Epithelial cell of prostate (primary cell): ENCODE measurements around the gene SORCS2.
"Not testable (repeated sequence)": the region's sequence is repeated elsewhere in the genome, so short reads cannot be mapped to it uniquely, and the experiment has no call there.

ENCODE experiments used
- DNase-seq: peaks from one replicate; pipeline ENCODE4 v3.0.0-alpha.2; 2011; ENCODE audit warnings: low read depth, low spot score
- H3K27ac ChIP-seq: fragments of 450-650 bp; 2 replicates; pipeline ENCODE4 v1.5.1; 2017; ENCODE audit warnings: mild to moderate bottlenecking

SORCS2 gene

GRCh38 chr4:7214359-7214758 is 22.0 kb downstream of the SORCS2 start:
- DNase-seq, result no peak
- no peak overlapping the region for H3K27ac ChIP-seq

DNA sequence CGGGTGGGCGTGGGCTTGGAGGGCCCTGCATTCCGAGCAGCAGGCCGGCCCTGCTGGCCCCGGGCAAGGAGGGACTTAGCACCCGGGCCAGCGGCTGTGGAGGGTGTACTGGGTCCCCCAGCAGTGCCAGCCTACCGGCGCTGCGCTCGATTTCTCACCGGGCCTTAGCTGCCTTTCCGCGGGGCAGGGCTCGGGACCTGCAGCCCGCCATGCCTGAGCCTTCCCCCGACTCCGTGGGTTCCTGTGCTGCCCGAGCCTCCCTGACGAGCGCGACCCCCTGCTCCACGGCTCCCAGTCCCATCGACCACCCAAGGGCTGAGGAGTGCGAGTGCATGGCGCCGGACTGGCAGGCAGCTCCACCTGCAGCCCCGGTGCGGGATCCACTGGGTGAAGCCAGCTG is 22.8 kb downstream of the SORCS2 start:
- not testable (repeated sequence) for H3K27ac ChIP-seq, DNase-seq

GRCh38 chr4:7217039-7217438 is 24.7 kb downstream of the SORCS2 start:
- DNase-seq, result no peak
- H3K27ac ChIP-seq, result no peak overlapping the region

DNA sequence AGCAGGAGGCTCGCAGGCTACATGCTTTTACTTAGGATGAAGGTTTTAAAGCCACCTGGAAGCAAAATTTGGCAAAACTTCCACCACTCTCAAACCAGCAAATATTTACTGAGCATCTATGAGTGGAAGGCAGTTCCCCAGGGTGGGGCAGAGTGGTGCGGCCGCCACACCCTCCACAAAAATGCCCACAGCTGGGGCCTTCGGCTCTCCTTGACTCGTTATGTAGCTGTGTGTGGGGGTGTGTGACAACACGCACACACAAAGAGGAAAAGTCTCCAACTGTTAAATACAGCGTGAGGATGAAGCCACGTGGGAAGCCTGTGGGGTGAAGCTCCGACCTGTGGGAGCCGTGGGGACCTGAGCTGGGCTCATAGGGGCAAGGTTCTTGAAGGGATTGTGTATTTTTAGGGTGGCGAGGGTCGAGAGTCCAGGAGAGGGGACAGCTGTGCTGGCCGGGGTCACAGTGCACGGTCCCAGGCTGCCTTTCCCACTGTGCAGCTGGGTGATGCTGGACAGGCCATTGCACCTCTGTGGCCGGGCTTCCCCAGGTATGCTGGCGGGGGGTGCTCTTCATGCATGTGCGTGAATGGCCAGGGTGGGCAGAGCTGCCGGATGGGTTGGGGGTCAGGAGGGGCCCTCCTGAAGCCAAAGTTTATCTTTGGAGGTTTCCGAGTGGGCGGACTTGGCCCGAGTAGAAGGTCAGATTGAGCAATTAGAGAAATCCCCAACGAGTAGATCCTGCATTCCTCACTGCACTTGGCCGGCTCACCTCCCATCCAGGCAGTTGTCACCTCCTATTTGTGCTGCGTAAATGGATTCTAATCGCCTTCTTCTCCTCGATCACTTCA is 25.4 kb downstream of the SORCS2 start:
- no peak overlapping the region for H3K27ac ChIP-seq
- DNase-seq, result no peak

GRCh38 chr4:7218686-7219085 is 26.3 kb downstream of the SORCS2 start:
- no peak for DNase-seq
- no peak overlapping the region for H3K27ac ChIP-seq

GRCh38 chr4:7222521-7222920 is 30.2 kb downstream of the SORCS2 start:
- H3K27ac ChIP-seq, result no peak overlapping the region
- DNase-seq, result no peak

- DNase-seq, result no peak
- H3K27ac ChIP-seq, result no peak overlapping the region
Observed at GRCh38 chr4:7223541-7223940, 31.2 kb downstream of the SORCS2 start.

DNA sequence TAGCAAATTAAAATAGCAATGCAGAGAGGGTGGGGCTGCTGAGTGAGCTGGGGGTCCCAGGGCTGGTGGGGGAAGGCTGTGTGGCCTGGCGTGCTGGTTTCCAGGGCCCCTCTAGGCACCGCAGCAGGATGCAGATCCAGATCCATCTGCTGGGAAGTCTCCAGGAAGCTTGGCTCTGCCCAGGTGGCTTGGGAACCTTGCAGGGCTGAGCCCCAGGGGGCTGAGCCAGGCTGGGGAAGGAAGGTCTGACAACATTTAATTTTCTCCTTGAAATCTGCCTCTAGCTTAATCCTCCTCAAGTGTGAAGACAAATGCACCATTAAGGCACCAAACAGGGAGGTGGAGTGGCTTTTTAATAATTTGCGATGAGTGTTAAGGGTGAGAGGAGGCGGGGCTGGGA is 31.7 kb downstream of the SORCS2 start:
- no peak for DNase-seq
- H3K27ac ChIP-seq, result no peak overlapping the region

- DNase-seq, result no peak
- H3K27ac ChIP-seq, result no peak overlapping the region
Observed at GRCh38 chr4:7224878-7225533, 32.7 kb downstream of the SORCS2 start.

GRCh38 chr4:7226439-7226838 is 34.1 kb downstream of the SORCS2 start:
- no peak overlapping the region for H3K27ac ChIP-seq
- DNase-seq, result no peak

DNA sequence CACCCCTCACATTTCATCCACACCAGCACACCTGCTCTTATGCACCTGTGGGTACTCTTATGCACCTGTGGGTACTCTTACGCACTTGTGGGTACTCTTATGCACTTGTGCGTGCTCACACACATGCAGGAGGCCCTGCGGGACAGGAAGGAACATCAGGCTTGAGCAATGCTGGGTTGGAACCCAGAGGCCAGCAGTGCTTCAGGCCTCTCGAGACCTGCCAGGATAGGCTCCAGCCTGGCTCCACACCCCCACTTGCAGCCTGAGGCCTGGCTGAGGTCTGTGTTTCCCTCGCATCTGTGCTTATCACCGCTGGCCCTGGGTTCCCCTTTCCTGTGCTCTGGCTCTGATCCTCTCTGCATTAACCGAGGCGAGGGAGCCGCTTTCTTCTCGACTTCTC is 34.7 kb downstream of the SORCS2 start:
- no peak overlapping the region for H3K27ac ChIP-seq
- no peak for DNase-seq

- DNase-seq, result no peak
- no peak overlapping the region for H3K27ac ChIP-seq
Observed at GRCh38 chr4:7228734-7229133, 36.4 kb downstream of the SORCS2 start.

DNA sequence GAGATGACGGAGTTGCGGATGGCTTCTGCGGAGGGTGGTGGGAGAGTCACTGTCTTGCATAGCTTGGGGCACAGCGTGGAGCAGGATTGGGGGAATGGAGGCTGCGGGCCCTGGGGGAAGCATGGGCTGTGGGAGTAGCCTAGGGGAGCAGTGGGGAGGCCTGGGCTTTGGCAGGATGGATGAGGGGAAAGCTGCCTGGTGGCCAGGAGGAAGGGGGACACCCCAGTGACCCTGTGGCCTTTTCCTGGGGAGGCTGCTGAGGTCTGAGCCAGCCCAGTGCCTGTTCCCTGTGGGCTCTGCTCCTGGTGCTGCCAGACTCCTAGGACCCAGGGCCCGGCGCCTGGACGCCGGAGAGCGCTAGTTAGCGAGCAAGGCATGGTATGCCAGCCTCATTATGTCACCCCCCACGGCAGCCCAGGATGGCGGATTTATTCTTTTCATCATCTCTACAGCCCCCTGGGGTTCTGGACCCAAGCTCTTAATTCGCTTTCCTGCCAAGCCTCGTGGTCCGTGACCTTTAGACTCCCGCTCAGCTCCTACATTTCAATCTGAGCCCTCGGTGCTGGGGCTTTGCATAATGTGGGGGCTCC is 39.8 kb downstream of the SORCS2 start:
- H3K27ac ChIP-seq, result no peak overlapping the region
- no peak for DNase-seq

DNA sequence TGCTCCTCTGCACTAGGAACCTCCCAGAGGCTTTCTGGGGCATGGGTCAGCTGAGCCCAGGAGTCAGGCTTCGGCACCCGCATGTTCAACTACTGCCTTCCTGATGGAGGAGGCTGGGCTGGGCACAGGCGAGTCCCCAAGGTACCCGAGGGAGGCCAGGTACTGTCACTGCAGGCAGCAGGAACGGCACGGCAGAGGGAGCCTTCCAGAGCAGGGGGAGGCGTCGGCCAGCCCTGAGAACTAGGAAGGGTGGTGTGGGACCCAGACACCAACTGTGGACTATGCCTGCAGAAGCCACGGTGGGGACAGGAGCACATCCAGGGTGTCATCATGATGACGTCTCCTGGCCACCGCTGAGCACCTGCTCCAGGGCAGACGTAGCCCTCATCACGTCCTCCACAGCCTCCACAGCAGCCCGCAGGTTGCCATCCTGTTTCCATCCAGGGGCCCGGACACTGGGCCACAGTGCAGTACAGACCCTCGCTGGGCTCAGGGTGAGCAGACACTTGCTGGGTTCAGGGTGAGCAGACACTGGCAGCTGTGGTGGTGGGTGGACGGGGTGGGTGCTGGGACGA is 40.8 kb downstream of the SORCS2 start:
- no peak for DNase-seq
- H3K27ac ChIP-seq, result no peak overlapping the region

DNA sequence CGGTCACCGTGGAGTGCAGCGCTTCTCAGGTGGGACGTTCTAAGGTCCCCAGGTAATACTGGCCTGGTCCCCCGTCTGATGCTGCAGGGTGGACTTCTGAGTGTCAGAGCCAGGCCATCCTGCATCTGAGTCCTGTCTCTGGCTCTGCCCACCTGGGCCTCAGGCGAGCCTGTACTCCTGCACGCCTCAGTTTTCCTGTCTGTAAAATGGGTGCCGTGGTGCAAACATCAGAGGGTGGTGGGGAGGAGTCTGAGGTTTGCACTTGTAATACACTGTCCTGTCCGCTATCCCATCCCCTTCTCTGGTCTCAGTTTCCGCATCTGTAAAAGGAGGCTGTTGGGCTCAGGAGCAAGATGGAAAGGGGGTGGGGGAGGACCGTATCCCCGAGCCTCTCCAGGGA is 41.3 kb downstream of the SORCS2 start:
- no peak for DNase-seq
- H3K27ac ChIP-seq, result no peak overlapping the region

GRCh38 chr4:7234355-7235029 is 42.2 kb downstream of the SORCS2 start:
- H3K27ac ChIP-seq, result no peak overlapping the region
- no peak for DNase-seq

- no peak overlapping the region for H3K27ac ChIP-seq
- no peak for DNase-seq
Observed at GRCh38 chr4:7235030-7235380, 42.7 kb downstream of the SORCS2 start.

DNA sequence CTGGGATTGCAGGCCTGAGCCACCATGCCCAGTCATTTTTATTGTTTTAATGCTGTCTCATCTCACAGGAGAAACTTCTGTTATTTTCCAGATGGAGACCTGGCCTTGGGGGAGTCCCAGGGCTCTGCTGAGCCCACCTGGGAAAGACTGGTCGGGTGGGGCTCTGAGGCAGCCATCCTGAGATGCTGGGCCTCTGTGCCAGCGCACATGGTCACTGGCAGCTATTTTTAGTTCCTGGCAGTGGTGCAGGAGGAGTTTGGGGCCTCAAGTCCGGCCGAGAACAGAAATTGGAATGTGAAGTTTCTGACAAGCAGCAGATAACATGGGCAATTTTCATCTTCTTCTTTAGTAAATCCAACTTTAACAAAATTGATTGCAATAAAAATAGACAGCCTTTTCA is 44.5 kb downstream of the SORCS2 start:
- H3K27ac ChIP-seq, result no peak overlapping the region
- DNase-seq, result no peak

- no peak overlapping the region for H3K27ac ChIP-seq
- no peak for DNase-seq
Observed at GRCh38 chr4:7237873-7238272, 45.5 kb downstream of the SORCS2 start.

GRCh38 chr4:7238300-7238960 is 46.1 kb downstream of the SORCS2 start:
- no peak for DNase-seq
- no peak overlapping the region for H3K27ac ChIP-seq
